Measurements from ENCODE around the gene TMX1. TPM values are rescaled to one million over a fixed set of nuclear protein-coding genes. Genes with fewer than 3 reads are reported as not detected.

The TMX1 gene
- total RNA-seq, 1 donor from 2014 or later: 51.3 TPM

- H3K9me3 Mint-ChIP-seq: no peaks in the 10 kb centered on the region
- H3K27ac Mint-ChIP-seq: no peak overlapping the region
- H3K4me3 Mint-ChIP-seq: no peak overlapping the region
- no peak for DNase-seq (ENCODE audit: low spot score)
- intact Hi-C loops (cut with micrococcal nuclease): loop anchor here (10.0 kb wide), 1 partner anchor 1166 kb away; no protein-coding TSS in a partner anchor
- peaks cover 50% of the 10 kb centered on the region for H3K36me3 Mint-ChIP-seq (ENCODE audit: low read depth)
- no peaks in the 10 kb centered on the region for H3K27me3 Mint-ChIP-seq (ENCODE audit: insufficient read depth)
- H3K4me1 Mint-ChIP-seq (ENCODE audit: low read depth): peaks cover 30% of the 10 kb centered on the region
Measured at GRCh38 chr14:51248016-51248987, 8.3 kb downstream of the TMX1 start.

- no peak for DNase-seq (ENCODE audit: low spot score)
- H3K27ac Mint-ChIP-seq: no peak overlapping the region
- H3K4me3 Mint-ChIP-seq: no peak overlapping the region
- peaks cover 10% of the 10 kb centered on the region for H3K4me1 Mint-ChIP-seq (ENCODE audit: low read depth)
- intact Hi-C loops (cut with micrococcal nuclease): no loop called here
- H3K36me3 Mint-ChIP-seq (ENCODE audit: low read depth): peaks cover 50% of the 10 kb centered on the region
- no peaks in the 10 kb centered on the region for H3K9me3 Mint-ChIP-seq
- H3K27me3 Mint-ChIP-seq (ENCODE audit: insufficient read depth): no peaks in the 10 kb centered on the region
Measured at GRCh38 chr14:51251486-51251885, 11.4 kb downstream of the TMX1 start.

DNA sequence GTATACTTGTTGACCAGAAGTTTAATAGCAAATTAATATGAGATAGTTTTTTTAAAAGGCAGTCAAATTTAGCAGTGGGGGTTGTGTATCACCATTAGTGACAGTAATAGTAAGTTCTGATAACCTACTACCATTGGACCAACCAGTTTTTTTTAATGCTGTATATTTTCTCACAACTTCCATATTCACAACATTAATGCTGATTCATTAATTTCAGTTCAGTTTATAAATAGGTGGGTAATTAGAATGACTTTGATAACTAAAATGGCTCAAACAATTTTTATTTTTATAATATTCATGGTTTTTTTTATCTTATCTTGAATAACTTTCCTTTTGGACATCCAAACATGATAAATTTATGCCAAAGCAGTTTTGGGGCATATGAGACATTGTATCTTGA lies 13.8 kb downstream of the TMX1 start:
- intact Hi-C loops (cut with micrococcal nuclease): no loop called here
- H3K27ac Mint-ChIP-seq: no peak overlapping the region
- H3K36me3 Mint-ChIP-seq (ENCODE audit: low read depth): peaks cover 47% of the 10 kb centered on the region
- H3K4me3 Mint-ChIP-seq: no peak overlapping the region
- H3K27me3 Mint-ChIP-seq (ENCODE audit: insufficient read depth): no peaks in the 10 kb centered on the region
- no peak for DNase-seq (ENCODE audit: low spot score)
- peaks cover 5% of the 10 kb centered on the region for H3K4me1 Mint-ChIP-seq (ENCODE audit: low read depth)
- peaks cover 7% of the 10 kb centered on the region for H3K9me3 Mint-ChIP-seq

GRCh38 chr14:51258280-51258679 lies 18.2 kb downstream of the TMX1 start:
- H3K4me3 Mint-ChIP-seq: no peak overlapping the region
- H3K27ac Mint-ChIP-seq: no peak overlapping the region
- intact Hi-C loops (cut with micrococcal nuclease): no loop called here
- H3K36me3 Mint-ChIP-seq (ENCODE audit: low read depth): peaks cover 32% of the 10 kb centered on the region
- no peaks in the 10 kb centered on the region for H3K27me3 Mint-ChIP-seq (ENCODE audit: insufficient read depth)
- H3K9me3 Mint-ChIP-seq: peaks cover 7% of the 10 kb centered on the region
- H3K4me1 Mint-ChIP-seq (ENCODE audit: low read depth): peaks cover 20% of the 10 kb centered on the region
- DNase-seq (ENCODE audit: low spot score): no peak

DNA sequence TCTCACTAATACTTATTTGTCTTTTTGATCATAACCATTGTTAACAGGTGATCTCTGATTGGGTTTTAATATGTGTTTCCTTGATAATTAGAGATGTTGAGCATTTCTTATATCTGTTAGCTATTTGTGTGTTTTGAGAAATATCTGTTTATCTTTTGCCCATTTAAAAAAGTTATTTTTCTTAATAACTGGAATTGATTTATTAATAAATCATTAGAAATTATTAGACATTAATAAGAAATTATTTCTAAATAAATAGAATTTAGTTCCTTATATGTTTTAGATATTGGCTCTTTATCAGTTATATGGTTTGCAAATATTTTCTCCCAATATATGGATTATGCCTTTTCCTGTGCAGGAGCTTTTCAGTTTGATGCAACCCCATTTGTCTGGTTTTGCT lies 18.7 kb downstream of the TMX1 start:
- intact Hi-C loops (cut with micrococcal nuclease): no loop called here
- H3K36me3 Mint-ChIP-seq (ENCODE audit: low read depth): peaks cover 29% of the 10 kb centered on the region

DNA sequence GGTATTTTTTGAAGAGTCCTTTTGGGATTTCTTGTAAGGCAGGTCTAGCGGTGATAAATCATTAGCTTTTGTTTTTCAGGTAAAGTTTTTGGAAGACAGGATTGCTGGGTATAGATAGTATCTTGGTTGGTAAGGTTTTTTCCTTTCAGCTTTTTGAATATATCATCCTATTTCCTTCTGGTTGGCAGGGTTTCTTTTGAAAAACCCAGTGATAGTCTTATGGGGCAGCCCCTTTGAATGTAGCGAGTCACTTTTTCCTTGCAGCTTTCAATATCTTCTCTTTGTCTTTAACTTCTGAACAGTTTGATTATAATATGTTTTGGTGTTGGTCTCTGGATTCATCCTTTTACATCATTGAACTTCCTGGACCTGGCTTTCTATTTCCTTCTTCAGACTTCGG lies 20.2 kb downstream of the TMX1 start:
- intact Hi-C loops (cut with micrococcal nuclease): loop anchor here (1.0 kb wide), 2 partner anchors 20 to 587 kb away; partner anchors contain the start of gene TMX1
- no peak for DNase-seq (ENCODE audit: low spot score)
- Mint-ChIP-seq H3K4me1 (ENCODE audit: low read depth) (peaks cover 20% of the 10 kb centered on the region), H3K27ac (peak overlapping the region; percentile 79), H3K9me3 (peaks cover 7% of the 10 kb centered on the region), H3K4me3 (no peak overlapping the region), H3K36me3 (ENCODE audit: low read depth) (peaks cover 29% of the 10 kb centered on the region), H3K27me3 (ENCODE audit: insufficient read depth) (no peaks in the 10 kb centered on the region)

More for the DNA sequence above, 18.7 kb downstream of the TMX1 start:
- Mint-ChIP-seq H3K4me3 (no peak overlapping the region), H3K27ac (no peak overlapping the region), H3K9me3 (peaks cover 7% of the 10 kb centered on the region), H3K4me1 (ENCODE audit: low read depth) (peaks cover 20% of the 10 kb centered on the region), H3K27me3 (ENCODE audit: insufficient read depth) (no peaks in the 10 kb centered on the region)
- no peak for DNase-seq (ENCODE audit: low spot score)

GRCh38 chr14:51261151-51261550 lies 21.1 kb downstream of the TMX1 start:
- Mint-ChIP-seq H3K27me3 (ENCODE audit: insufficient read depth) (no peaks in the 10 kb centered on the region), H3K4me3 (no peak overlapping the region), H3K9me3 (peaks cover 7% of the 10 kb centered on the region), H3K27ac (peak overlapping the region; percentile 79), H3K36me3 (ENCODE audit: low read depth) (peaks cover 26% of the 10 kb centered on the region), H3K4me1 (ENCODE audit: low read depth) (peaks cover 20% of the 10 kb centered on the region)
- intact Hi-C loops (cut with micrococcal nuclease): no loop called here
- no peak for DNase-seq (ENCODE audit: low spot score)

DNA sequence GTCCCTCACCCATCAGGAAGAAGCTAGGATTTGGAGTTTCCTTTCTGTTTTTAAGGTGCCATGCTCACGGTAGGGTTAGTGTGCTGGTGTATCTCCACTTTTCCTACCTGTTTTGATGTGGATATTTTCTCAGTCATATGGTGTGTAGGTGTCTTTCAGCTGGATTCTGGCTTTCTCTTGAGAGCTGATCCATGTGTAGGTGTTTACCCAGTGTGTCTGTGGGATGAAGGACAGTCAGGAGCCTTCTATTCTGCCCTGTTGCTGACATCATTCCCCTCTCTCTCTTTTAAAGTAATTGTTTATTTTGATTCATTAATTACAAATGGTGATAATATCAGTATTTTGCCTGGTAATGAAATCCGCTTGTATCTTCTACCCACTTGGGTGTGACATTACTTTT lies 22.8 kb downstream of the TMX1 start:
- Mint-ChIP-seq H3K27me3 (ENCODE audit: insufficient read depth) (no peaks in the 10 kb centered on the region), H3K27ac (no peak overlapping the region), H3K36me3 (ENCODE audit: low read depth) (peaks cover 28% of the 10 kb centered on the region), H3K9me3 (peaks cover 7% of the 10 kb centered on the region), H3K4me1 (ENCODE audit: low read depth) (peaks cover 20% of the 10 kb centered on the region), H3K4me3 (no peak overlapping the region)
- no peak for DNase-seq (ENCODE audit: low spot score)
- intact Hi-C loops (cut with micrococcal nuclease): no loop called here

DNA sequence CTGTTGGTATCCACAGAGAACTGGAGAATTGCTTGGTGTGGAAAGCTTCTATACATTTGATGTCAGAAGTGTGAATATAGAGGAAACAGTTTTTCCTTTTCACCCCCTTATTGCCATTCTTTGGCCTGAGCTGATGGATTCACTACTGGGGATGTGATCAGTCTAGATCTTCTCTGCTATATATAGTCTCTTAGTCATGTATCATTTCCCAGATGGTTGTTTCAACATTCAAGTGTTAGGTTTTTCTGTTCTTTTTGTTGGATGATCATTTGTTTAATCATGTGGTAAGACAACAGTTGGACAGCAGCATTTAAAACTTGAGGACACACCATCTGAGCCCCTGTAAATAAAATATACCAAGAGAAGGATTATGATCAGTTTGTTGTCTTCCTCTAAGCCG lies 29.6 kb downstream of the TMX1 start:
- H3K27me3 Mint-ChIP-seq (ENCODE audit: insufficient read depth): no peaks in the 10 kb centered on the region
- no peak for DNase-seq (ENCODE audit: low spot score)
- H3K4me1 Mint-ChIP-seq (ENCODE audit: low read depth): no peaks in the 10 kb centered on the region
- no peak overlapping the region for H3K4me3 Mint-ChIP-seq
- H3K27ac Mint-ChIP-seq: no peak overlapping the region
- H3K36me3 Mint-ChIP-seq (ENCODE audit: low read depth): peaks cover 4% of the 10 kb centered on the region
- intact Hi-C loops (cut with micrococcal nuclease): no loop called here
- H3K9me3 Mint-ChIP-seq: no peaks in the 10 kb centered on the region

- H3K9me3 Mint-ChIP-seq: no peaks in the 10 kb centered on the region
- H3K27me3 Mint-ChIP-seq (ENCODE audit: insufficient read depth): no peaks in the 10 kb centered on the region
- no peak overlapping the region for H3K4me3 Mint-ChIP-seq
- intact Hi-C loops (cut with micrococcal nuclease): no loop called here
- DNase-seq (ENCODE audit: low spot score): no peak
- no peak overlapping the region for H3K27ac Mint-ChIP-seq
- H3K36me3 Mint-ChIP-seq (ENCODE audit: low read depth): peaks cover 3% of the 10 kb centered on the region
- H3K4me1 Mint-ChIP-seq (ENCODE audit: low read depth): no peaks in the 10 kb centered on the region
Measured at GRCh38 chr14:51276605-51277004, 36.6 kb downstream of the TMX1 start.

- H3K9me3 Mint-ChIP-seq: no peaks in the 10 kb centered on the region
- peaks cover 3% of the 10 kb centered on the region for H3K36me3 Mint-ChIP-seq (ENCODE audit: low read depth)
Measured at GRCh38 chr14:51277753-51278415, 37.8 kb downstream of the TMX1 start.

GRCh38 chr14:51282517-51282916 lies 42.5 kb downstream of the TMX1 start:
- DNase-seq (ENCODE audit: low spot score): no peak
- Mint-ChIP-seq H3K4me1 (ENCODE audit: low read depth) (no peaks in the 10 kb centered on the region), H3K27ac (no peak overlapping the region), H3K9me3 (no peaks in the 10 kb centered on the region), H3K36me3 (ENCODE audit: low read depth) (peaks cover 1% of the 10 kb centered on the region), H3K27me3 (ENCODE audit: insufficient read depth) (no peaks in the 10 kb centered on the region), H3K4me3 (no peak overlapping the region)
- intact Hi-C loops (cut with micrococcal nuclease): loop anchor here (5.0 kb wide), 2 partner anchors 370 to 695 kb away; partner anchors contain the start of gene FRMD6

More at GRCh38 chr14:51277753-51278415, 37.8 kb downstream of the TMX1 start:
- Mint-ChIP-seq H3K4me3 (no peak overlapping the region), H3K27ac (no peak overlapping the region), H3K4me1 (ENCODE audit: low read depth) (no peaks in the 10 kb centered on the region), H3K27me3 (ENCODE audit: insufficient read depth) (no peaks in the 10 kb centered on the region)
- DNase-seq (ENCODE audit: low spot score): no peak
- intact Hi-C loops (cut with micrococcal nuclease): no loop called here

Measured in activated T-helper 1 cell treated with anti-CD3 and anti-CD28 coated beads, Interleukin-12 subunit alpha, Interleukin-12 subunit beta, Interleukin-2, Interleukin-4 antibody, amounts not matched to agents 30 ng/mL and 10 ng/mL and 1 ng/mL, durations not matched to agents 14 hours and 24 hours and 36 hours (primary cell).